NCI-H510A (cell line): ENCODE measurements around the gene ZNF800.

Source experiments
- DNase-seq: peaks from one replicate; lab custom pipeline; 2025; lab: John Stamatoyannopoulos, UW

Gene ZNF800

DNA sequence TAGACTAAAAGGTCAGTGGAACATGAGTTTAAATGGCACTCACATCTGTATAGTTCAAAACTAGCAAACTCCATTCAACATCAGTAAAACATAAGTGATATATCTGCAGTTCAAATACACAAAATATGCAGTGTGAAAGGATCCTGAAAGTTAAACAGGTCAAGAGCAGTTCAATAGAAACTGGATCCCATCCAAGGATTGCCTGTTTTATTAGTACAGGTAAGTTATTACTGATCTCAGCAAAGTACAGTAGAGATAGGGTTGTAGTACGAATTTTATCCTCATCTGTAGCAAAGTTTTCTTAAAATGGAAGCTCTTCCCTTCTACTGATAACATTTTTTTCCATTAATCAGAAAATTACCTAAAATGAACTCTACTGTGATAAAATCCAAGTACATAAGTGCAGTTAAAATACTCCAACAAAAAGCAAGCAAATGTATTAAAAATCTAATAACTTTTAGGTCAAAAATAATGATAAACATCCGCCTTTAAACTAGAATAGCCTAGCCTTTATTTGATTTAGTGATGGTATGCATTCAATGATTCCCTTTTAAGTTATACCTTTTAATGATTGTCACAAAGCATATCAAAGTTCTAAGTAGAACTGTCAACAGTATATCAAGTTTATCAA is 2.2 kb downstream of the ZNF800 start:
- DNase-seq, result no peak

- DNase-seq, result no peak
These were observed 3.2 kb downstream of the ZNF800 start for GRCh38 chr7:127389321-127389720.

GRCh38 chr7:127387974-127388373 is 4.5 kb downstream of the ZNF800 start:
- no peak for DNase-seq

- DNase-seq, result no peak
These were observed 9.2 kb downstream of the ZNF800 start for GRCh38 chr7:127383123-127383835.

DNA sequence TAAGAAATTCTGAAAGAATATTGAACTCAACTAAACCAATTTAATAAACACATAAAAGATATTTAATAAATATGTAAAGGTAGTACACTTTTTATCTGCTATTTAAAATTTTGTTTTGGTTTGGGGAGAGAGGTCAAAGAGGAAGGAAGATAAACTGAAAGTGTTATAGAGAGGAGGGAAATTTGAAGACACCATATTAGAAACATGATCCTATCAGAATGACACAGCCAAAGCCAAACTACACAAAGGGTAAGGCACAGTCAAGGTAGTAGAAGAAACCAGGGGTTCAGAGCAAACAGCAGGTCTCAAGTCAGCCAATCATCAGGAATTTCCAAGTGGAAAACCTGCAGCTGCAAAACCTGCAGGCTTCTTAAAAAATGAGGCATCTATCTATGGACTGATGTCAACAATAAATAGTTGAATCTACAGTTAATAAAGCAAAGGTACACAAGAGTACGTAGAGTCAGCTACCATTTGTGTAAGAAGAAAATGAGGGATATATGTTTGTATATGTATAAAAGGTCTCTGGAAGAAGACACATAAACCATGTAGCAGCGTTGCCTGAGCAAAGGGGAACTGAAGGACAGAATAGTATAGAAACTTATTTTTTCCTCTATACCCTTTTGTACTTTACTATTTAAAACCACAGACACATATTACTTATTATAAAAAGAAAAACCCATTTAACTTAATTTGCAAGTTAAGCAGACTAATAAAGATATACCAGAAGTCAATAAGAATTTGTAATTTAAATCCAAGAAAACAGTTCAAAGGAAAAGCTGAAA is 10.0 kb downstream of the ZNF800 start:
- DNase-seq, result no peak

GRCh38 chr7:127380479-127380878 is 12.0 kb downstream of the ZNF800 start:
- DNase-seq, result no peak

DNA sequence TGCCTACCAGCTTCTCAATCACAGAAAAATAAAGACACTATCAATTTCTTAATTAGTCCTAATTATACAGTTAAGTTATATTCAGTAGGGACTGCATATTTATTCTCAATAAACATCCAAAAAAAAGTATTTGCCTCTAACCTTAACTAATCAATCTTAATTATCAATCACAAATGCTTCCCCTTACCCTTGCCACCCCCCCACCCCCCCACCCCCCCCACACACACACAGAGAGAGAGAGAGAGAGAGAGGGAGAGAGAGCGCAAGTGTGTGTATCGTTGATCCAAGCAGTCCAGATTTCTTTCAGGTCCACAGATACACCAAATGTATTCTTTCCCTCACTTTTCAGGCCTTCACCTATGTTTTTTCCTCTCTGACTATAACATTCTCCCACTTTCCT is 12.9 kb downstream of the ZNF800 start:
- no peak for DNase-seq

- no peak for DNase-seq
These were observed 14.0 kb downstream of the ZNF800 start for GRCh38 chr7:127378537-127378936.

GRCh38 chr7:127377425-127377824 is 15.1 kb downstream of the ZNF800 start:
- DNase-seq, result no peak

- no peak for DNase-seq
These were observed 16.9 kb downstream of the ZNF800 start for GRCh38 chr7:127375631-127376030.

GRCh38 chr7:127367679-127368078 is 24.8 kb downstream of the ZNF800 start:
- no peak for DNase-seq

- DNase-seq, result no peak
These were observed 25.8 kb downstream of the ZNF800 start for GRCh38 chr7:127366680-127367079.

- DNase-seq, result no peak
These were observed 26.6 kb downstream of the ZNF800 start for GRCh38 chr7:127365957-127366315.

DNA sequence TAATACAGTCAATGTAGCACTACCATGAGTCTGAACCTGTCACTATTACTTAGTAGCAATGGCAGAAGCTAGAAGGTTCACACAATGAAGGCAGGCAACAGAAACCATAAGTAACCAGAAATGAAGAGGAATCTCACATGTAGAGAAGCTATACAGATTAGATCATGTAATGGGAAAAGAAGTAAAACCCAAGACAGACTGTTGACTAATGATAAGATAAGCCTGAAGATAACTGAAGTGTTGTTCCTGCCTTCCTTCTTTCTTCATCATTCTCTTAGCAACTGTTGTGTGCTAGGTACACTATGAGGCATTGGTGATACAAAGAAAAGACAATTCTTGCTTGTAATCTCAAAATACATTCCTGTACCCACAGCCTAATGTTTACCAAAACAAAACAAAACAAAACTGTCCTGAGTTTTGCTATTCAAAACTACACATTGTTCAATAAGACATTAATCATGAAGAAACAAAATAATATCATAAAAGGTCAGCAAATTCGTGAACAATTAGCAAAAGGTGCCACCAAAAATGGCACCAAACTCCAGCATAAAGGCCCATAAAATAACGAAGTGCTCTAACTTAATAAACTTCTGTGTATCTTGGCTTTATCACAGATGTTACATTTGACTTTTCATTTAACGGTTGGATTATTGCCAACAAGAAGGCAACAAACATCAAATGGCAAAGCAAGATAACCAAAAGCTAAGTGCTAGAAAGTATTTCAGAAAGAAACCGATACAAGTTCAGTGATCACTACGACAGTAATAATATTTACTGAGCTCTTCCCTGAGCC is 27.1 kb downstream of the ZNF800 start:
- no peak for DNase-seq

GRCh38 chr7:127362364-127363027 is 30.0 kb downstream of the ZNF800 start:
- DNase-seq, result no peak

DNA sequence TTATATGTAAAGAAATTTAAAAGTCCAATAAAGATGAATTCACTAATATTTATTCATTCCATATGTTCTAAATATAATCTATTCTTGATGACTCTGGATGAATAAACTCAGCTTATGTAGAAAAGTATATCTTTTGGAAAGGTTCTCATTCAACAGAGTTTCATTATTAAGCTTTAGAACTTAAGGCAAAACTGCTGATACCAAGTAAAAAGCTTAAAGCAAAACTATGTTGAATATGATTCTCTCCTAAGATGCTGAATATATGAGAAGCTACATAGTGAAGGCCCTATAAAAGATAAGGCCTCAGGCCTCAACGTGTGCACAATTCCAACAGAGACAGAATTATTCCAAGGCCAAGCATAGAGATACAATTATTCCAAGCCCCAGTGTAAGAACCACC is 30.8 kb downstream of the ZNF800 start:
- no peak for DNase-seq

GRCh38 chr7:127359011-127359410 is 33.5 kb downstream of the ZNF800 start:
- no peak for DNase-seq

DNA sequence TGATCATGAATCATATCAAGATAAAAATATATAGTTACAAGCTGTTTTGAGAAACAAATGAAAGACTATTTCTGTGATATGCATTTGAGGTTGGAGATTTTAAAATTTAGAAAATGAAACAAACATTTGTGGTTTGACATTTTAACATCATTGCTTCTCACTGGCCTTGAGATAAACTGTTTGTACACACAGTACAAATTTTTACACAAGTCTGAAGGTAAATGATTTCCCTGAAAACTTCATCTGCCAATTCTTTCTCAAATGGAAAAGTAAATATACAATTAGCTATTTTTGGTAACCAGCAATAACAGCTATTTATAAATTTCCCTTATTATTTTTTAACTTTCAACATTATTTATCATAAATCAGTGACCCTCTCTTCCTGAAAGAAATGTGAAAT is 38.6 kb downstream of the ZNF800 start:
- DNase-seq, result no peak

- no peak for DNase-seq
These were observed 41.9 kb downstream of the ZNF800 start for GRCh38 chr7:127350586-127350985.

DNA sequence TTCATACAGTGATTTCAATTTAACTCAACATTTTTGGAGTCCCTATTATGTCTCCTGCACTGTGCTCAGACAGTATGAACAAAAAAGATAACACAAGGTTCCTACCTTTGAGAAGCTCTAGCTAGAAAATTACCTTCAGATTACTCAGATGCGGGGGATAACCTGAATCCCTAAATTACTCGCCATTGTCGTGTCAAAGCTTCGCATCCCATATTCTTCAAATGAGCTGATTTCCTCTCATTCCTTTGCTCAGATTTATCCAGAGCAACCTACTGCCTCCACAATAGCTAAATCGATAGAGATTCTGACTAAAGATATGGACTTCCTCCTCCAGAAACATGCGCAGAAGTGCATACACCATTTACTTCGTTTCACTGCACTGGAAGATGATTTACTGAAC is 42.6 kb downstream of the ZNF800 start:
- DNase-seq, result no peak

- no peak for DNase-seq
These were observed 44.3 kb downstream of the ZNF800 start for GRCh38 chr7:127348247-127348631.
